Panc1 (cell line): ENCODE results near the gene ZNF780B.

ENCODE experiments used
- POLR2AphosphoS5 ChIP-seq: IDR thresholded peaks from 2 replicates; pipeline ENCODE4 v1.6.1; 2012; ENCODE audit warnings: mild to moderate bottlenecking, low read depth, low read length, moderate library complexity
- SIN3A ChIP-seq: IDR thresholded peaks from 2 replicates; pipeline ENCODE4 v1.6.1; 2012; ENCODE audit warnings: low read depth, mild to moderate bottlenecking, low read length, moderate library complexity, borderline replicate concordance; ENCODE audit not compliant: insufficient read depth
- TCF7L2 ChIP-seq: IDR thresholded peaks from 2 replicates; pipeline ENCODE4 v1.6.1; 2011; ENCODE audit warnings: mild to moderate bottlenecking, low read depth, low read length, inconsistent platforms
- TF ChIP-seq, protein P1 (sequence below): fragments of 450-650 bp; IDR thresholded peaks from 2 replicates; pipeline ENCODE4 v1.5.1; 2017; ENCODE audit warnings: mild to moderate bottlenecking
- TF ChIP-seq, protein P2 (sequence below), 2 experiments: IDR thresholded peaks; 2 replicates each; pipeline ENCODE4 v1.6.1; 2011 to 2012; ENCODE audit warnings: low read depth in 2 of 2, control low read depth in 1 of 2, low read length in 1 of 2, mild to moderate bottlenecking in 1 of 2, moderate library complexity in 1 of 2; ENCODE audit not compliant: insufficient read depth in 1 of 2

DNA sequence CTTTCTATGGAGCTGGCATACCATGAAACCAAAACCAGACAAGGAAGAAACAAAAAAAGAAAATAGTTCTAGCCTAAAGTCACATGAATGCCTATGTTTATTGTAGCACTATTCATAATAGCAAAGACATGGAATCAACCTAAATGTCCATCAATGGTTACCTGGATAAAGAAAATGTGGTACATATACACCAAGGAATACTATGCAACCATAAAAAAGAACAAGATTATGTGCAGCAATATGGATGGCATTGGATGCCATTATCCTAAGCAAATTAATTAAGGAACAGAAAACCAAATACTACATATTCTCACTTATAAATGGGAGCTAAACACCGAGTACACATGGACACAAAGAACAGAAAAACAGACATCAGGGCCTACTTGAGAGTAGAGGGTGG is 24.3 kb upstream of the ZNF780B start:
- TF ChIP-seq, protein P1, sequence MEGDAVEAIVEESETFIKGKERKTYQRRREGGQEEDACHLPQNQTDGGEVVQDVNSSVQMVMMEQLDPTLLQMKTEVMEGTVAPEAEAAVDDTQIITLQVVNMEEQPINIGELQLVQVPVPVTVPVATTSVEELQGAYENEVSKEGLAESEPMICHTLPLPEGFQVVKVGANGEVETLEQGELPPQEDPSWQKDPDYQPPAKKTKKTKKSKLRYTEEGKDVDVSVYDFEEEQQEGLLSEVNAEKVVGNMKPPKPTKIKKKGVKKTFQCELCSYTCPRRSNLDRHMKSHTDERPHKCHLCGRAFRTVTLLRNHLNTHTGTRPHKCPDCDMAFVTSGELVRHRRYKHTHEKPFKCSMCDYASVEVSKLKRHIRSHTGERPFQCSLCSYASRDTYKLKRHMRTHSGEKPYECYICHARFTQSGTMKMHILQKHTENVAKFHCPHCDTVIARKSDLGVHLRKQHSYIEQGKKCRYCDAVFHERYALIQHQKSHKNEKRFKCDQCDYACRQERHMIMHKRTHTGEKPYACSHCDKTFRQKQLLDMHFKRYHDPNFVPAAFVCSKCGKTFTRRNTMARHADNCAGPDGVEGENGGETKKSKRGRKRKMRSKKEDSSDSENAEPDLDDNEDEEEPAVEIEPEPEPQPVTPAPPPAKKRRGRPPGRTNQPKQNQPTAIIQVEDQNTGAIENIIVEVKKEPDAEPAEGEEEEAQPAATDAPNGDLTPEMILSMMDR, result no peak
- TF ChIP-seq POLR2AphosphoS5 (no peak), SIN3A (no peak), TCF7L2 (no peak)
- TF ChIP-seq, protein P2, sequence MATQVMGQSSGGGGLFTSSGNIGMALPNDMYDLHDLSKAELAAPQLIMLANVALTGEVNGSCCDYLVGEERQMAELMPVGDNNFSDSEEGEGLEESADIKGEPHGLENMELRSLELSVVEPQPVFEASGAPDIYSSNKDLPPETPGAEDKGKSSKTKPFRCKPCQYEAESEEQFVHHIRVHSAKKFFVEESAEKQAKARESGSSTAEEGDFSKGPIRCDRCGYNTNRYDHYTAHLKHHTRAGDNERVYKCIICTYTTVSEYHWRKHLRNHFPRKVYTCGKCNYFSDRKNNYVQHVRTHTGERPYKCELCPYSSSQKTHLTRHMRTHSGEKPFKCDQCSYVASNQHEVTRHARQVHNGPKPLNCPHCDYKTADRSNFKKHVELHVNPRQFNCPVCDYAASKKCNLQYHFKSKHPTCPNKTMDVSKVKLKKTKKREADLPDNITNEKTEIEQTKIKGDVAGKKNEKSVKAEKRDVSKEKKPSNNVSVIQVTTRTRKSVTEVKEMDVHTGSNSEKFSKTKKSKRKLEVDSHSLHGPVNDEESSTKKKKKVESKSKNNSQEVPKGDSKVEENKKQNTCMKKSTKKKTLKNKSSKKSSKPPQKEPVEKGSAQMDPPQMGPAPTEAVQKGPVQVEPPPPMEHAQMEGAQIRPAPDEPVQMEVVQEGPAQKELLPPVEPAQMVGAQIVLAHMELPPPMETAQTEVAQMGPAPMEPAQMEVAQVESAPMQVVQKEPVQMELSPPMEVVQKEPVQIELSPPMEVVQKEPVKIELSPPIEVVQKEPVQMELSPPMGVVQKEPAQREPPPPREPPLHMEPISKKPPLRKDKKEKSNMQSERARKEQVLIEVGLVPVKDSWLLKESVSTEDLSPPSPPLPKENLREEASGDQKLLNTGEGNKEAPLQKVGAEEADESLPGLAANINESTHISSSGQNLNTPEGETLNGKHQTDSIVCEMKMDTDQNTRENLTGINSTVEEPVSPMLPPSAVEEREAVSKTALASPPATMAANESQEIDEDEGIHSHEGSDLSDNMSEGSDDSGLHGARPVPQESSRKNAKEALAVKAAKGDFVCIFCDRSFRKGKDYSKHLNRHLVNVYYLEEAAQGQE (IDR thresholded peaks at IDR 0.05; ENCODE audit: insufficient read depth in 1 of 2, low read depth in 2 of 2, low read length in 1 of 2), result no peak
